ENCODE results near the gene CYP26B1. TPM values are rescaled to one million over a fixed set of nuclear protein-coding genes. Genes with fewer than 3 reads are reported as not detected.

CYP26B1 gene
- total RNA-seq, 1 experiment from 2014 or later: 0.20 TPM

GRCh38 chr2:72096181-72096580, 51.5 kb downstream of the CYP26B1 start:
- no peak for DNase-seq
- no peaks in the 10 kb centered on the region for H3K23me2 ChIP-seq (ENCODE audit: insufficient read length, low read depth, low read length, poor library complexity, severe bottlenecking)
- Mint-ChIP-seq H3K4me3 (no peak overlapping the region), H3K4me1 (0 out of 4 replicates have a peak, but pooled peaks cover 0 to 3% of the 10 kb centered on the region in 2 experiments), H3K36me3 (ENCODE audit: insufficient read depth in 1 of 3, low read depth in 3 of 3) (no peaks in the 10 kb centered on the region), H3K9me3 (no peaks in the 10 kb centered on the region; a peak in 1 of 5 replicates), H3K27ac (no peak overlapping the region), H3K27me3 (ENCODE audit: low read depth) (peaks cover 10% of the 10 kb centered on the region; the same call in 1 of the 2 replicates)
- H4K91ac ChIP-seq (ENCODE audit: insufficient read length, low read depth, low read length): no peak overlapping the region
- H4K8ac ChIP-seq (replicated peaks; ENCODE audit: insufficient read length, low read depth, low read length): no peak overlapping the region
- no peak overlapping the region for H3K9ac ChIP-seq (ENCODE audit: extremely low read depth, insufficient read length, low read length)
- no peaks in the 10 kb centered on the region for H3K79me1 ChIP-seq (ENCODE audit: insufficient read depth, low read depth, low read length, poor library complexity, severe bottlenecking)
- H3K56ac ChIP-seq (ENCODE audit: insufficient read length, low read depth, low read length): no peak overlapping the region
- no peaks in the 10 kb centered on the region for H3K27me3 ChIP-seq (ENCODE audit: insufficient read depth, low read length)
- no peak overlapping the region for H3K23ac ChIP-seq (ENCODE audit: insufficient read length, low read depth, low read length)
- H2BK12ac ChIP-seq (ENCODE audit: insufficient read length, low read depth, low read length): no peak overlapping the region
- H4K5ac ChIP-seq (ENCODE audit: insufficient read length, low read depth, low read length): no peak overlapping the region
- no peak overlapping the region for H3T11ph ChIP-seq (ENCODE audit: low read length)
- no peak overlapping the region for H2BK20ac ChIP-seq (ENCODE audit: low read depth, low read length, poor library complexity, severe bottlenecking)
- no peak overlapping the region for H3K27ac ChIP-seq (ENCODE audit: insufficient read length, low read depth, low read length)
- H2BK120ac ChIP-seq (ENCODE audit: low read depth, low read length, poor library complexity, severe bottlenecking): no peak overlapping the region
- H3K79me2 ChIP-seq (ENCODE audit: insufficient read depth, low read length): no peaks in the 10 kb centered on the region
- TF ChIP-seq CTCF (conservative IDR thresholded peaks at IDR 0.05): no peak
- H3K4me1 ChIP-seq (ENCODE audit: insufficient read depth, low read length): no peaks in the 10 kb centered on the region
- no peak overlapping the region for H2AK5ac ChIP-seq (ENCODE audit: insufficient read length, low read length)
- no peak overlapping the region for H3K4me2 ChIP-seq (ENCODE audit: insufficient read depth, insufficient read length, low read length)
- H2AFZ ChIP-seq (ENCODE audit: low read length): no peak overlapping the region
- no peaks in the 10 kb centered on the region for H3K9me3 ChIP-seq (ENCODE audit: control insufficient read depth, low read depth, low read length)
- H2BK15ac ChIP-seq (ENCODE audit: low read depth, low read length): no peak overlapping the region
- no peak overlapping the region for H3K4ac ChIP-seq (ENCODE audit: low read depth, low read length)
- no peak overlapping the region for H2BK5ac ChIP-seq (ENCODE audit: insufficient read length, low read length)
- no peaks in the 10 kb centered on the region for H4K20me1 ChIP-seq (ENCODE audit: control insufficient read depth, insufficient read depth, insufficient read length)
- H3K18ac ChIP-seq (ENCODE audit: insufficient read length, low read depth, low read length): no peak overlapping the region
- H3K14ac ChIP-seq (ENCODE audit: insufficient read depth, low read length): no peak overlapping the region
- no CpG with 5 or more reads among the region's 4 CpGs for WGBS (ENCODE audit: extremely low coverage, insufficient read length, low lambda C conversion rate)
